Ishikawa (cell line): ENCODE results near the gene HMX1.

Experiments
- CEBPB ChIP-seq: IDR thresholded peaks from 2 replicates; pipeline ENCODE4 v1.6.1; 2012
- CREB1 ChIP-seq: IDR thresholded peaks from 2 replicates; pipeline ENCODE4 v1.6.1; 2012; ENCODE audit warnings: low read depth
- EGR1 ChIP-seq: IDR thresholded peaks from 2 replicates; pipeline ENCODE4 v1.6.1; 2012
- EP300 ChIP-seq: IDR thresholded peaks from 2 replicates; pipeline ENCODE4 v1.6.1; 2012; ENCODE audit warnings: borderline replicate concordance
- FOXM1 ChIP-seq: IDR thresholded peaks from 2 replicates; pipeline ENCODE4 v1.6.1; 2012; ENCODE audit warnings: low read depth, borderline replicate concordance
- MAX ChIP-seq: IDR thresholded peaks from 2 replicates; pipeline ENCODE4 v1.6.1; 2012
- NFIC ChIP-seq: IDR thresholded peaks from 2 replicates; pipeline ENCODE4 v1.6.1; 2012
- RAD21 ChIP-seq: IDR thresholded peaks from 2 replicates; pipeline ENCODE4 v1.6.1; 2012; ENCODE audit warnings: low read depth
- REST ChIP-seq: IDR thresholded peaks from 2 replicates; pipeline ENCODE4 v1.6.1; 2012; ENCODE audit warnings: low read depth, mild to moderate bottlenecking
- TAF1 ChIP-seq: IDR thresholded peaks from 2 replicates; pipeline ENCODE4 v1.6.1; 2012; ENCODE audit warnings: low read depth, mild to moderate bottlenecking
- TCF12 ChIP-seq: IDR thresholded peaks from 2 replicates; pipeline ENCODE4 v1.6.1; 2012; ENCODE audit warnings: low read depth
- TEAD4 ChIP-seq: IDR thresholded peaks from 2 replicates; pipeline ENCODE4 v1.6.1; 2012
- USF1 ChIP-seq: IDR thresholded peaks from 2 replicates; pipeline ENCODE4 v1.6.1; 2012
- YY1 ChIP-seq: IDR thresholded peaks from 2 replicates; pipeline ENCODE4 v1.6.1; 2012; ENCODE audit warnings: low read depth
- ZBTB7A ChIP-seq: IDR thresholded peaks from 2 replicates; pipeline ENCODE4 v1.6.1; 2012; ENCODE audit warnings: low read depth

Gene HMX1

GRCh38 chr4:8829584-8829983 is 42.1 kb downstream of the HMX1 start:
- TF ChIP-seq EP300 = no peak
- no peak for TF ChIP-seq YY1
- no peak for TF ChIP-seq RAD21
- TF ChIP-seq ZBTB7A = no peak
- no peak for TF ChIP-seq MAX
- TF ChIP-seq REST = no peak
- TF ChIP-seq EGR1 = no peak
- TF ChIP-seq NFIC = no peak
- TF ChIP-seq CREB1 = no peak
- TF ChIP-seq CEBPB = no peak
- no peak for TF ChIP-seq TCF12
- no peak for TF ChIP-seq FOXM1
- TF ChIP-seq TEAD4 = no peak
- no peak for TF ChIP-seq USF1
- no peak for TF ChIP-seq TAF1

- TF ChIP-seq TEAD4 (no peak), TAF1 (no peak), ZBTB7A (no peak), NFIC (no peak), EGR1 (no peak), TCF12 (no peak), CEBPB (no peak), REST (no peak), CREB1 (no peak), EP300 (no peak), USF1 (no peak), YY1 (no peak), FOXM1 (no peak), MAX (no peak), RAD21 (no peak)
These were observed 42.8 kb downstream of the HMX1 start for GRCh38 chr4:8828869-8829268.

GRCh38 chr4:8821151-8821950 is 50.3 kb downstream of the HMX1 start:
- TF ChIP-seq REST = no peak
- TF ChIP-seq CREB1 = no peak
- no peak for TF ChIP-seq TCF12
- TF ChIP-seq USF1 = no peak
- TF ChIP-seq MAX = no peak
- TF ChIP-seq TEAD4 = no peak
- no peak for TF ChIP-seq ZBTB7A
- no peak for TF ChIP-seq RAD21
- TF ChIP-seq YY1 = no peak
- TF ChIP-seq NFIC = no peak
- no peak for TF ChIP-seq EGR1
- TF ChIP-seq TAF1 = no peak
- TF ChIP-seq FOXM1 = no peak
- no peak for TF ChIP-seq CEBPB
- no peak for TF ChIP-seq EP300
